ENCODE measurements around the gene SLC5A4. TPM values are rescaled to one million over a fixed set of nuclear protein-coding genes. Genes with fewer than 3 reads are reported as not detected.
"Not testable (repeated sequence)": the region's sequence is repeated elsewhere in the genome, so short reads cannot be mapped to it uniquely, and the experiment has no call there.

Gene SLC5A4
- total RNA-seq, 1 donor from 2014 or later: 1.6 TPM

DNA sequence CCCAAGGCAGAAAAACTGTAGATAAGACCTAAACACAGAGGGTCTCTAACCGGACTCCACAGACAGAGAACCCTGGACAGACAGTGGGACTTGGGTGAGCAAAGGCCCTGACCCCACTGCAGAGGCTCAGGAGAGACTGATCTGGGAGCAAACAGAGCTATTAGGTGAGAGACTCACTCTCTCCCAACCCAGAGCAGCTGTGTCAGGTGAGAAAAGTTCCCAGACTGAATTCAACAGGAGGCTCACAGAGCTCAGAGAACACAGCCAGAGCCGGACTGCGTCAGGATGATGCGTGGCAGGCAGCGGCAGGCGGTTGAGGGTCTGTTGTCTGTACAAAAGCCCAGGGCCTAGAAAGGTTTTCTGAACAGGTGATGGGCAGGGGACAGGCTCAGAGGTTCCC is 55.8 kb downstream of the SLC5A4 start:
- Histone ChIP-seq H3K9me3 (no peaks in the 10 kb centered on the region), H3K4me1 (no peaks in the 10 kb centered on the region), H3K4me3 (no peak overlapping the region), H3K27me3 (peaks cover 6% of the 10 kb centered on the region), H3K36me3 (no peaks in the 10 kb centered on the region), H3K27ac (no peak overlapping the region)
- intact Hi-C loops (cut with DNase I): no loop called here
- DNase-seq (ENCODE audit: low spot score in 2 of 2): no peak
- TF ChIP-seq, protein P1, sequence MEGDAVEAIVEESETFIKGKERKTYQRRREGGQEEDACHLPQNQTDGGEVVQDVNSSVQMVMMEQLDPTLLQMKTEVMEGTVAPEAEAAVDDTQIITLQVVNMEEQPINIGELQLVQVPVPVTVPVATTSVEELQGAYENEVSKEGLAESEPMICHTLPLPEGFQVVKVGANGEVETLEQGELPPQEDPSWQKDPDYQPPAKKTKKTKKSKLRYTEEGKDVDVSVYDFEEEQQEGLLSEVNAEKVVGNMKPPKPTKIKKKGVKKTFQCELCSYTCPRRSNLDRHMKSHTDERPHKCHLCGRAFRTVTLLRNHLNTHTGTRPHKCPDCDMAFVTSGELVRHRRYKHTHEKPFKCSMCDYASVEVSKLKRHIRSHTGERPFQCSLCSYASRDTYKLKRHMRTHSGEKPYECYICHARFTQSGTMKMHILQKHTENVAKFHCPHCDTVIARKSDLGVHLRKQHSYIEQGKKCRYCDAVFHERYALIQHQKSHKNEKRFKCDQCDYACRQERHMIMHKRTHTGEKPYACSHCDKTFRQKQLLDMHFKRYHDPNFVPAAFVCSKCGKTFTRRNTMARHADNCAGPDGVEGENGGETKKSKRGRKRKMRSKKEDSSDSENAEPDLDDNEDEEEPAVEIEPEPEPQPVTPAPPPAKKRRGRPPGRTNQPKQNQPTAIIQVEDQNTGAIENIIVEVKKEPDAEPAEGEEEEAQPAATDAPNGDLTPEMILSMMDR (IDR thresholded peaks at IDR 0.05): no peak

DNA sequence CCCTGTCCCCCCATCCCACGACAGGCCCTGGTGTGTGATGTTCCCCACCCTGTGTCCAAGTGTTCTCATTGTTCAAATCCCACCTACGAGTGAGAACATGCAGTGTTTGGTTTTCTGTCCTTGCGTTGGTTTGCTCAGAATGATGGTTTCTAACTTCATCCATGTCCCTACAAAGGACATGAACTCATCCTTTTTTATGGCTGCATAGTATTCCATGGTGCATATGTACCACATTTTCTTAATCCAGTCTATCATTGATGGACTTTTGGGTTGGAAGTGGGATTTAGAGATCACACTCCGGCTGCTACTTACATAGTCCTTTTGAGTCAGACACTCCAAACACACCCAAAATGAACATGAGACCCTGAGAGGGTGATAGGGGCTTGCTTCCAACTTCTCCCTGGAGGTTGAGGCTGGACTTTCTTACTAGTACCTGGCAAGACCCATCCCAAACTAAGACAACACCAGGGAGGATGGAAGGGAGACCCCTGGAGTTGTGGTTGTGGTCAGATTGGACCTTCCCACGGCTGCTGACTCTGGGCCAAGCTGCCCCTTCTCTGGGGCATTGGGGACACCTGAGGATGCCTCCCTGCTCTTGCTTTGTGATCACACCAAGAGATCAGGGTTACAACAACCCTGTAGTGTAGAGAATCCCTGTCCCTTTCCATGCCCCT is 57.5 kb downstream of the SLC5A4 start:
- intact Hi-C loops (cut with DNase I); H3K9me3 ChIP-seq; H3K27me3 ChIP-seq; H3K36me3 ChIP-seq; H3K27ac ChIP-seq; H3K4me1 ChIP-seq; DNase-seq (ENCODE audit: low spot score in 2 of 2); H3K4me3 ChIP-seq: not testable (repeated sequence)

DNA sequence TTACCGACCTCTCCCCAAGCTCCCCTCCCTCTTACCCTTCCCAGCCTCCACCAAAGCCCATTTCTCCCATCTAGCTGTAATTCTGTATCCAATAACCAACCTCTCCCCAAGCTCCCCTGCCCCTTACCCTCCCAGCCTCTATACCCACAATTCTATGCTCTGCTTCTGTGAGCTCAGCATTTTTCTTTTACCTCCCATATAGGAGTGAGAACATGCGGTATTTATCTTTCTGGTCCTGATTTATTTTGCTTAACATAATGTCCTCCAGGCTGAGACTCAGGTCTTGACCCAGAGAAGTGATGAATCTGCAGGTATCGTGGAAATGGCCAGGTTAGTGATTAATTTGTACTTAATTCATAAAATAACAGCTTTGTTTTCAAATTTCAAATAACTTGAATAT is 59.2 kb downstream of the SLC5A4 start:
- intact Hi-C loops (cut with DNase I); H3K4me3 ChIP-seq; H3K27ac ChIP-seq; H3K4me1 ChIP-seq; DNase-seq (ENCODE audit: low spot score in 2 of 2); H3K9me3 ChIP-seq; H3K27me3 ChIP-seq; H3K36me3 ChIP-seq: not testable (repeated sequence)

DNA sequence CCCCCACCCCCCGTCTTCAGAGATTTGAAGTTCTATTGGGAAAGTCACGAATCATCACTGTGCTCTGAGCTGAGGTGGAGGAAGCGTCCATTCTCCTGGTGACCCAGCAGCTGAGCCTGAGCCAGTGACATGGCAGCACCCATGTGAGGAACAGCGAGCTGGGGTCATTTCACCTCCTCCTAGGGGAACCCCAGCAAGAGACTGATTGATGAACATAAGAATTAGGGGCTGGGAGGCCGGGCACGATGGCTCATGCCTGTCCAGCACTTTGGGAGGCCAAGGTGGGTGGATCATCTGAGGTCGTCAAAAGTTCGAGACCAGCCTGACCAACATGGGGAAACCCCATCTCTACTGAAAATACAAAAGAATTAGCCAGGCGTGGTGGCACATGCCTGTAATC is 61.8 kb downstream of the SLC5A4 start:
- H3K27ac ChIP-seq; H3K9me3 ChIP-seq; DNase-seq (ENCODE audit: low spot score in 2 of 2); intact Hi-C loops (cut with DNase I); H3K27me3 ChIP-seq; H3K4me3 ChIP-seq; H3K36me3 ChIP-seq; H3K4me1 ChIP-seq: not testable (repeated sequence)

DNA sequence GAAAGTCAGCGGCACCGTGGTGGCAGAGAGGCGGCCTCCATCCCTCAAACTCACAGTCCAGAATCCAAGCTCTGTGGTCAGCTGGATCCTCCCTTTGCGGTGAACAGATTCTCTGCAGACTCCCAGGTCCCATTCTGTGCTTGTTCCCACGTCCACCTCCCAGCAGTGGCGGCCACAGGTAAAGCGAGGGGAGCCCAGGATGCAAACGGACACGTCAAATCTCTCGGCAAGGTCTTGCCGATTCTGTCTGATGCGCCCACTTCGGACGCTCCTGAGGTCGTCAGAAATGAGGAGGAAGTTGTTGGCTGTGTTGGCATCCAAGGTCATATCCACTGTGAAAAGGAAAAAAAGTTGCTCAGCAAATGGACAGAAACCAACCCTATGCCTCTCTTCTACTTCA is 64.1 kb downstream of the SLC5A4 start:
- intact Hi-C loops (cut with DNase I); H3K36me3 ChIP-seq; H3K4me3 ChIP-seq; H3K4me1 ChIP-seq; H3K9me3 ChIP-seq; H3K27me3 ChIP-seq; DNase-seq (ENCODE audit: low spot score in 2 of 2); H3K27ac ChIP-seq: not testable (repeated sequence)

DNA sequence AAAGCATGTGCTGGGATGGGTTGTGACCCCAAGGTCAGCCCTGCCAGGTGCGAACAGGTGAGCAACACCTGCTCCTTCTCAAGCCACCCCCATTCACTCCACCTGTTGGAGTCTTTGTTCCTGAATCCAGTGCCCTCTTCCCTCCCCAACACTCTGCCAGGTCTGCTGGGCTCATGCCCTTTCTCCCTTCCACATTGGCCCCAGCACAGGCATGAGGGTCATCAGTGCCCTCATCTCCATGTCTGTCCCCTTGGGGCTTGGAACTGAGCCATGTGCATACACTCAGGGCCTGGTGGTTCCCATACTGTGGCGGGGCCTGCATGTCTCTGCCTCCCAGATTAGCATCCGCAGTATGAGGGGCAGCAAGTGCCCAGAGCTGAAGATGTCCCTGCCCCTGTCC is 69.3 kb downstream of the SLC5A4 start:
- H3K27me3 ChIP-seq: no peaks in the 10 kb centered on the region
- no peak overlapping the region for H3K4me3 ChIP-seq
- H3K9me3 ChIP-seq: no peaks in the 10 kb centered on the region
- DNase-seq (ENCODE audit: low spot score in 2 of 2): no peak
- no peaks in the 10 kb centered on the region for H3K36me3 ChIP-seq
- no peaks in the 10 kb centered on the region for H3K4me1 ChIP-seq
- no peak overlapping the region for H3K27ac ChIP-seq
- intact Hi-C loops (cut with DNase I): no loop called here
- TF ChIP-seq, protein P1 (IDR thresholded peaks at IDR 0.05): no peak

DNA sequence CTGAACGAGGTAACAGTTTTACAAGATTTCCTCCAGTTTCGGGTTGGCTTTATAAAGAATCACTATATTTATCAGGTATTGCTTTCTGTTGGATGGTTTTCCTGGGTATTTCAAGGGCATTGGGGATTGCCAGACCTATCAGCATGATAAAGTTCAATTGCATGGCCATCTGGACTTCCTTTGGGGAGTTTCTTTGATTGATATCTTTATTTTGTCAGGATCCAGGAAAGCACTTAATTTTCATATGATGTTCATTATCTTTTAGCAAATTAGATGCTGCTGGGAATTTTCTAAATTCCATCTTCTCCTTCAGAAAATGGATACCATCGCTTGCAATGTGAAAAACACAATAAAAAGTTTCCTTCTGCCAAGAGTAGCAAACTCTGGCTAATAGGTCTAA is 71.5 kb downstream of the SLC5A4 start:
- Histone ChIP-seq H3K36me3 (no peaks in the 10 kb centered on the region), H3K9me3 (no peaks in the 10 kb centered on the region), H3K4me1 (no peaks in the 10 kb centered on the region), H3K4me3 (no peak overlapping the region), H3K27me3 (no peaks in the 10 kb centered on the region), H3K27ac (no peak overlapping the region)
- intact Hi-C loops (cut with DNase I): no loop called here
- DNase-seq (ENCODE audit: low spot score in 2 of 2): no peak
- TF ChIP-seq, protein P1 (IDR thresholded peaks at IDR 0.05): no peak

DNA sequence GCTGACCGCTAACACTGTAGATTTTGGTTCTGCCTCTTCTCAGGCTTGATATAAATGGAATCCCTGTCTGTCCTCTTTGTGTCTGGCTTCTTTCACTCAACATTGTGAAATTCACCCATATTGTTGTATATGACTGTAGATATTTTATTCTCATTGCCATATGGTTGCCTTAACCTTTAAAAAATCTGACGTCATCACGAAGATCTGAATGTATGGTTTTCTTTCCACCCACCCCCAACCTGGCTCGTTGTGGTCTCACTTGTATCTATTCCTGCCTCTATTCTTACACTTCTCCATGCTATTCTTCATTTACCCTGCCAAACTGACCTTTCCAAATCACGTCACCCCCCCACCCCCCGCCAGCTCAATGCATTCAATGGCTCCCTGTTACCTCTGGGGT is 74.1 kb downstream of the SLC5A4 start:
- no peaks in the 10 kb centered on the region for H3K4me1 ChIP-seq
- H3K36me3 ChIP-seq: no peaks in the 10 kb centered on the region
- H3K27ac ChIP-seq: no peak overlapping the region
- no peaks in the 10 kb centered on the region for H3K27me3 ChIP-seq
- DNase-seq (ENCODE audit: low spot score in 2 of 2): no peak
- peaks cover 0 to 6% of the 10 kb centered on the region in 2 donors for H3K9me3 ChIP-seq
- TF ChIP-seq, protein P1 (IDR thresholded peaks at IDR 0.05): no peak
- intact Hi-C loops (cut with DNase I): no loop called here
- H3K4me3 ChIP-seq: no peak overlapping the region
